GM11168 (cell line): ENCODE measurements around the gene CMTR2.
"Not testable (repeated sequence)": the region's sequence is repeated elsewhere in the genome, so short reads cannot be mapped to it uniquely, and the experiment has no call there.

Source experiments
- in situ Hi-C: fragments of 300-500 bp; cut with MboI; formaldehyde crosslinking; loops from one replicate; pipeline ENCODE4 v1.12.0; 2022; ENCODE audit warnings: low sequenced_read_pairs; ENCODE audit not compliant: unreplicated experiment

The CMTR2 gene

GRCh38 chr16:71288890-71289731 lies at the start of gene CMTR2:
CMTR2 (minus strand) TSS chr16:71289402; CDS start chr16:71285920, 3,482 bp downstream.
- in situ Hi-C loops: no loop called here

- in situ Hi-C loops: no loop called here
Measured at GRCh38 chr16:71338632-71339031, 49.4 kb upstream of the CMTR2 start.

GRCh38 chr16:71338193-71338592 lies 49.0 kb upstream of the CMTR2 start:
- in situ Hi-C loops: no loop called here

GRCh38 chr16:71337631-71338030 lies 48.4 kb upstream of the CMTR2 start:
- in situ Hi-C loops: no loop called here

GRCh38 chr16:71328151-71328550 lies 38.9 kb upstream of the CMTR2 start:
- in situ Hi-C loops: no loop called here

GRCh38 chr16:71327720-71328119 lies 38.5 kb upstream of the CMTR2 start:
- in situ Hi-C loops: no loop called here

GRCh38 chr16:71319999-71320398 lies 30.8 kb upstream of the CMTR2 start:
- in situ Hi-C loops: loop anchor here (10.0 kb wide), 1 partner anchor 105 kb away; no protein-coding TSS in a partner anchor

- in situ Hi-C loops: loop anchor here (10.0 kb wide), 1 partner anchor 100 kb away; no protein-coding TSS in a partner anchor
Measured at GRCh38 chr16:71315269-71315668, 26.1 kb upstream of the CMTR2 start.

- in situ Hi-C loops: loop anchor here (10.0 kb wide), 1 partner anchor 99 kb away; no protein-coding TSS in a partner anchor
Measured at GRCh38 chr16:71313591-71313990, 24.4 kb upstream of the CMTR2 start.

- in situ Hi-C loops: loop anchor here (10.0 kb wide), 1 partner anchor 97 kb away; no protein-coding TSS in a partner anchor
Measured at GRCh38 chr16:71311553-71312158, 22.5 kb upstream of the CMTR2 start.

- in situ Hi-C loops: no loop called here
Measured at GRCh38 chr16:71303938-71304337, 14.7 kb upstream of the CMTR2 start.

- in situ Hi-C loops: no loop called here
Measured at GRCh38 chr16:71297341-71297634, 8.1 kb upstream of the CMTR2 start.

- in situ Hi-C loops: no loop called here
Measured at GRCh38 chr16:71296584-71297340, 7.6 kb upstream of the CMTR2 start.

GRCh38 chr16:71295950-71296349 lies 6.7 kb upstream of the CMTR2 start:
- in situ Hi-C loops: no loop called here

GRCh38 chr16:71293919-71294318 lies 4.7 kb upstream of the CMTR2 start:
- in situ Hi-C loops: no loop called here

- in situ Hi-C loops: not testable (repeated sequence)
Measured at GRCh38 chr16:71292095-71292494, 2.9 kb upstream of the CMTR2 start.

- in situ Hi-C loops: no loop called here
Measured at GRCh38 chr16:71289732-71290062, 495 bp upstream of the CMTR2 start.

GRCh38 chr16:71288570-71288889 lies 672 bp downstream of the CMTR2 start:
- in situ Hi-C loops: no loop called here

- in situ Hi-C loops: no loop called here
Measured at GRCh38 chr16:71287911-71288310, 1.3 kb downstream of the CMTR2 start.

- in situ Hi-C loops: no loop called here
Measured at GRCh38 chr16:71287454-71287853, 1.7 kb downstream of the CMTR2 start.

GRCh38 chr16:71283612-71284011 lies 5.6 kb downstream of the CMTR2 start:
- in situ Hi-C loops: no loop called here
